HUES64 (cell line): ENCODE results near the gene FAM53A.

Source experiments
- H3K27ac ChIP-seq: 2 replicates; pipeline ENCODE4 v1.7.0; 2013; ENCODE audit warnings: low read depth, low read length, inconsistent platforms
- H3K27me3 ChIP-seq: 2 replicates; pipeline ENCODE4 v1.6.1; 2013; ENCODE audit warnings: mild to moderate bottlenecking, low read length; ENCODE audit not compliant: insufficient read depth
- H3K36me3 ChIP-seq: 2 replicates; pipeline ENCODE4 v1.6.1; 2013; ENCODE audit warnings: mild to moderate bottlenecking, low read length; ENCODE audit not compliant: insufficient read depth
- H3K4me1 ChIP-seq: 2 replicates; pipeline ENCODE4 v1.6.1; 2013; ENCODE audit warnings: mild to moderate bottlenecking, low read length, moderate library complexity; ENCODE audit not compliant: insufficient read depth
- H3K4me3 ChIP-seq: 2 replicates; pipeline ENCODE4 v1.5.1; 2013; ENCODE audit warnings: mild to moderate bottlenecking, low read length, moderate library complexity
- H3K9ac ChIP-seq: 2 replicates; pipeline ENCODE4 v1.6.1; 2013; ENCODE audit warnings: mild to moderate bottlenecking, low read depth, low read length
- H3K9me3 ChIP-seq: 2 replicates; pipeline ENCODE4 v1.6.1; 2013; ENCODE audit warnings: low read depth, low read length; ENCODE audit not compliant: insufficient read depth
- WGBS: fragments of 150-250, 120-280 bp; methylation state at CpG from one replicate; pipeline ENCODE4 v1.1.7; 2013; ENCODE audit warnings: missing lambda C conversion rate; 5-methylcytosine and 5-hydroxymethylcytosine counted together

FAM53A gene

GRCh38 chr4:1624519-1624910, 59.6 kb downstream of the FAM53A start:
- Histone ChIP-seq H3K4me1 (no peaks in the 10 kb centered on the region), H3K36me3 (no peaks in the 10 kb centered on the region), H3K27ac (no peak overlapping the region), H3K9me3 (no peaks in the 10 kb centered on the region), H3K4me3 (no peak overlapping the region), H3K9ac (no peak overlapping the region), H3K27me3 (no peaks in the 10 kb centered on the region)
- 94% methylated on average over 12 of the region's 12 CpGs for WGBS

- Histone ChIP-seq H3K4me1 (no peaks in the 10 kb centered on the region), H3K9ac (no peak overlapping the region), H3K4me3 (no peak overlapping the region), H3K27me3 (no peaks in the 10 kb centered on the region), H3K9me3 (no peaks in the 10 kb centered on the region), H3K36me3 (no peaks in the 10 kb centered on the region), H3K27ac (no peak overlapping the region)
- WGBS: 94% methylated on average over 21 of the region's 21 CpGs
Observed at GRCh38 chr4:1623821-1624518, 60.1 kb downstream of the FAM53A start.

- no peaks in the 10 kb centered on the region for H3K27me3 ChIP-seq
- 95% methylated on average over 38 of the region's 38 CpGs for WGBS
- no peak overlapping the region for H3K9ac ChIP-seq
- no peaks in the 10 kb centered on the region for H3K9me3 ChIP-seq
- H3K4me3 ChIP-seq: no peak overlapping the region
- H3K36me3 ChIP-seq: no peaks in the 10 kb centered on the region
- H3K4me1 ChIP-seq: no peaks in the 10 kb centered on the region
- no peak overlapping the region for H3K27ac ChIP-seq
Observed at GRCh38 chr4:1623400-1623799, 60.7 kb downstream of the FAM53A start.

- no peak overlapping the region for H3K27ac ChIP-seq
- H3K36me3 ChIP-seq: no peaks in the 10 kb centered on the region
- no peaks in the 10 kb centered on the region for H3K9me3 ChIP-seq
- H3K4me3 ChIP-seq: no peak overlapping the region
- no peak overlapping the region for H3K9ac ChIP-seq
- no peaks in the 10 kb centered on the region for H3K27me3 ChIP-seq
- H3K4me1 ChIP-seq: no peaks in the 10 kb centered on the region
- whole genome bisulfite sequencing: 89% methylated on average over 17 of the region's 17 CpGs
Observed at GRCh38 chr4:1622956-1623355, 61.2 kb downstream of the FAM53A start.

- Histone ChIP-seq H3K4me3 (no peak overlapping the region), H3K27ac (no peak overlapping the region), H3K27me3 (no peaks in the 10 kb centered on the region), H3K9ac (no peak overlapping the region), H3K4me1 (no peaks in the 10 kb centered on the region), H3K36me3 (no peaks in the 10 kb centered on the region), H3K9me3 (no peaks in the 10 kb centered on the region)
- 80% methylated on average over 11 of the region's 11 CpGs for WGBS
Observed at GRCh38 chr4:1622238-1622637, 61.9 kb downstream of the FAM53A start.

GRCh38 chr4:1621526-1621925, 62.6 kb downstream of the FAM53A start:
- no peak overlapping the region for H3K4me3 ChIP-seq
- H3K4me1 ChIP-seq: no peaks in the 10 kb centered on the region
- 93% methylated on average over 10 of the region's 10 CpGs for WGBS
- H3K9me3 ChIP-seq: no peaks in the 10 kb centered on the region
- no peaks in the 10 kb centered on the region for H3K36me3 ChIP-seq
- no peaks in the 10 kb centered on the region for H3K27me3 ChIP-seq
- no peak overlapping the region for H3K27ac ChIP-seq
- H3K9ac ChIP-seq: no peak overlapping the region

- H3K27me3 ChIP-seq: no peaks in the 10 kb centered on the region
- H3K27ac ChIP-seq: no peak overlapping the region
- no peak overlapping the region for H3K9ac ChIP-seq
- no peaks in the 10 kb centered on the region for H3K4me1 ChIP-seq
- 93% methylated on average over 25 of the region's 25 CpGs for WGBS
- H3K4me3 ChIP-seq: no peak overlapping the region
- no peaks in the 10 kb centered on the region for H3K36me3 ChIP-seq
- no peaks in the 10 kb centered on the region for H3K9me3 ChIP-seq
Observed at GRCh38 chr4:1619151-1619672, 64.9 kb downstream of the FAM53A start.

GRCh38 chr4:1618438-1618837, 65.7 kb downstream of the FAM53A start:
- Histone ChIP-seq H3K27me3 (no peaks in the 10 kb centered on the region), H3K9me3 (no peaks in the 10 kb centered on the region), H3K4me3 (no peak overlapping the region), H3K27ac (no peak overlapping the region), H3K36me3 (no peaks in the 10 kb centered on the region), H3K9ac (no peak overlapping the region), H3K4me1 (no peaks in the 10 kb centered on the region)
- 91% methylated on average over 12 of the region's 12 CpGs for WGBS

GRCh38 chr4:1616557-1616930, 67.6 kb downstream of the FAM53A start:
- no peaks in the 10 kb centered on the region for H3K4me1 ChIP-seq
- no peak overlapping the region for H3K4me3 ChIP-seq
- no peak overlapping the region for H3K27ac ChIP-seq
- 90% methylated on average over 6 of the region's 6 CpGs for WGBS
- H3K36me3 ChIP-seq: no peaks in the 10 kb centered on the region
- no peak overlapping the region for H3K9ac ChIP-seq
- H3K9me3 ChIP-seq: no peaks in the 10 kb centered on the region
- no peaks in the 10 kb centered on the region for H3K27me3 ChIP-seq

GRCh38 chr4:1615786-1616556, 68.1 kb downstream of the FAM53A start:
- Histone ChIP-seq H3K4me3 (no peak overlapping the region), H3K4me1 (no peaks in the 10 kb centered on the region), H3K9me3 (no peaks in the 10 kb centered on the region), H3K9ac (no peak overlapping the region), H3K36me3 (no peaks in the 10 kb centered on the region), H3K27ac (no peak overlapping the region), H3K27me3 (no peaks in the 10 kb centered on the region)
- 91% methylated on average over 22 of the region's 22 CpGs for WGBS

- H3K9ac ChIP-seq: no peak overlapping the region
- no peaks in the 10 kb centered on the region for H3K36me3 ChIP-seq
- H3K4me3 ChIP-seq: no peak overlapping the region
- H3K27ac ChIP-seq: no peak overlapping the region
- H3K27me3 ChIP-seq: no peaks in the 10 kb centered on the region
- no peaks in the 10 kb centered on the region for H3K4me1 ChIP-seq
- no peaks in the 10 kb centered on the region for H3K9me3 ChIP-seq
- WGBS: 91% methylated on average over 37 of the region's 37 CpGs
Observed at GRCh38 chr4:1614854-1615595, 69.1 kb downstream of the FAM53A start.
